Uterus (tissue), 4 donors: ENCODE results near the gene C2CD2L. TPM values are rescaled to one million over a fixed set of nuclear protein-coding genes. Genes with fewer than 3 reads are reported as not detected.

Source experiments
- DNase-seq, 2 donors: peaks; one replicate each; pipeline ENCODE4 v3.0.0-alpha.2; 2019 to 2020
- H3K27ac ChIP-seq, 2 donors: fragments of 200-600 bp; sonication (generic); 1 replicate in 1 of 2; 2 replicates in 1 of 2; pipeline ENCODE4 v1.5.1; 2016 to 2018
- H3K27me3 ChIP-seq, 2 donors: fragments of 200-600 bp; sonication (generic); one replicate each; pipeline ENCODE4 v1.5.1; 2018 to 2019; ENCODE audit warnings: control low read depth in 1 of 2
- H3K36me3 ChIP-seq, 2 donors: fragments of 200-600 bp; sonication (generic); one replicate each; pipeline ENCODE4 v1.5.1; 2019; ENCODE audit warnings: control low read depth in 1 of 2
- H3K4me1 ChIP-seq, 2 donors: fragments of 200-600 bp; sonication (generic); one replicate each; pipeline ENCODE4 v1.5.1; 2018 to 2019; ENCODE audit warnings: control low read depth in 1 of 2
- H3K4me3 ChIP-seq, 2 donors: fragments of 200-600 bp; sonication (generic); 1 replicate in 1 of 2; 2 replicates in 1 of 2; pipeline ENCODE4 v1.5.1; 2018 to 2019; ENCODE audit warnings: mild to moderate bottlenecking in 1 of 2
- H3K9me3 ChIP-seq, 2 donors: fragments of 200-600 bp; sonication (generic); one replicate each; pipeline ENCODE4 v1.5.1; 2019; ENCODE audit warnings: control low read depth in 1 of 2
- CTCF ChIP-seq, 4 experiments: fragments of 200-600 bp in 2 of 4; fragments of 450-650 bp in 2 of 4; sonication (generic) in 2 of 4; IDR thresholded peaks; one replicate each; pipeline ENCODE4 v1.5.1; 2016 to 2019; ENCODE audit warnings: antibody characterized with exemption in 4 of 4, mild to moderate bottlenecking in 2 of 4, moderate library complexity in 1 of 4
- POLR2A ChIP-seq, 2 donors: fragments of 450-650 bp; IDR thresholded peaks; one replicate each; pipeline ENCODE4 v1.6.1; 2016; ENCODE audit warnings: antibody characterized with exemption in 2 of 2, mild to moderate bottlenecking in 1 of 2, moderate library complexity in 1 of 2
- intact Hi-C: fragments of 100-400 bp; cut with DNase I; formaldehyde crosslinking; loops from one replicate; pipeline ENCODE4 v1.15.1; 2023; ENCODE audit warnings: low total_unique reads
- total RNA-seq, 4 donors: library from RNA; depleted of rRNA in 3 of 4; stranded (reverse); fragments of >200 nt in 3 of 4; gene quantifications; one replicate each; pipeline versions ENCODE4 v1.1.0 to v1.2.4, GENCODE V29; 2014 to 2023
- donor health status: DM: yes; HTN: yes; CAD: no.

C2CD2L gene
- total RNA-seq, 4 donors from 2014 or later, result 1.8 to 14.3 (median 2.7) TPM

GRCh38 chr11:119156496-119156895 is 49.4 kb downstream of the C2CD2L start:
- H3K4me3 ChIP-seq, result no peak overlapping the region
- H3K36me3 ChIP-seq, result no peaks in the 10 kb centered on the region
- intact Hi-C loops, result no loop called here
- H3K9me3 ChIP-seq, result no peaks in the 10 kb centered on the region
- DNase-seq, result no peak
- H3K27me3 ChIP-seq, result no peaks in the 10 kb centered on the region
- H3K4me1 ChIP-seq, result no peaks in the 10 kb centered on the region
- H3K27ac ChIP-seq, result no peak overlapping the region
- TF ChIP-seq CTCF (IDR thresholded peaks at IDR 0.05) (no peak), POLR2A (IDR thresholded peaks at IDR 0.05) (no peak)

- no peak overlapping the region for H3K4me3 ChIP-seq
- H3K27ac ChIP-seq, result no peak overlapping the region
- no peaks in the 10 kb centered on the region for H3K36me3 ChIP-seq
- no peaks in the 10 kb centered on the region for H3K27me3 ChIP-seq
- intact Hi-C loops, result no loop called here
- no peaks in the 10 kb centered on the region for H3K4me1 ChIP-seq
- DNase-seq, result no peak
- H3K9me3 ChIP-seq, result no peaks in the 10 kb centered on the region
- TF ChIP-seq POLR2A (IDR thresholded peaks at IDR 0.05) (no peak), CTCF (IDR thresholded peaks at IDR 0.05) (no peak)
Measured at GRCh38 chr11:119157063-119157462, 49.9 kb downstream of the C2CD2L start.

- Histone ChIP-seq H3K9me3 (no peaks in the 10 kb centered on the region), H3K4me1 (no peaks in the 10 kb centered on the region), H3K36me3 (no peaks in the 10 kb centered on the region), H3K27ac (no peak overlapping the region), H3K4me3 (no peak overlapping the region), H3K27me3 (no peaks in the 10 kb centered on the region)
- TF ChIP-seq POLR2A (IDR thresholded peaks at IDR 0.05) (no peak), CTCF (IDR thresholded peaks at IDR 0.05) (no peak)
- no peak for DNase-seq
- intact Hi-C loops, result no loop called here
Measured at GRCh38 chr11:119158467-119158866, 51.3 kb downstream of the C2CD2L start.

- Histone ChIP-seq H3K4me3 (no peak overlapping the region), H3K27ac (no peak overlapping the region), H3K36me3 (no peaks in the 10 kb centered on the region), H3K27me3 (no peaks in the 10 kb centered on the region), H3K4me1 (no peaks in the 10 kb centered on the region), H3K9me3 (no peaks in the 10 kb centered on the region)
- intact Hi-C loops, result no loop called here
- TF ChIP-seq POLR2A (IDR thresholded peaks at IDR 0.05), result no peak
- TF ChIP-seq CTCF (IDR thresholded peaks at IDR 0.05), result no peak
- DNase-seq, result no peak
Measured at GRCh38 chr11:119160151-119160550, 53.0 kb downstream of the C2CD2L start.

- Histone ChIP-seq H3K4me1 (no peaks in the 10 kb centered on the region), H3K9me3 (no peaks in the 10 kb centered on the region), H3K27me3 (no peaks in the 10 kb centered on the region), H3K4me3 (no peak overlapping the region), H3K27ac (no peak overlapping the region), H3K36me3 (no peaks in the 10 kb centered on the region)
- intact Hi-C loops, result no loop called here
- TF ChIP-seq POLR2A (IDR thresholded peaks at IDR 0.05), result no peak
- TF ChIP-seq CTCF (IDR thresholded peaks at IDR 0.05), result no peak
- no peak for DNase-seq
Measured at GRCh38 chr11:119161871-119162270, 54.7 kb downstream of the C2CD2L start.
